ENCODE data around the gene TMEM271. TPM values are rescaled to one million over a fixed set of nuclear protein-coding genes. Genes with fewer than 3 reads are reported as not detected.

The TMEM271 gene
- polyA plus RNA-seq, 1 donor from 2014 or later = 16.0 TPM

GRCh38 chr4:579543-580175 lies 3.6 kb upstream of the TMEM271 start:
- H2AFZ ChIP-seq (ENCODE audit: low read depth, low read length) = no peak overlapping the region
- no peak for TF ChIP-seq EP300 (conservative IDR thresholded peaks at IDR 0.05; ENCODE audit: poor library complexity, severe bottlenecking)
- peaks cover 14% of the 10 kb centered on the region for H3K27me3 ChIP-seq (ENCODE audit: insufficient read depth, low read depth, low read length)
- H4K20me1 ChIP-seq (ENCODE audit: insufficient read depth) = no peaks in the 10 kb centered on the region
- H3K79me2 ChIP-seq (replicated peaks; ENCODE audit: insufficient read depth, low read length) = no peaks in the 10 kb centered on the region
- H3K27ac ChIP-seq (ENCODE audit: low read length) = no peak overlapping the region
- H3K4me2 ChIP-seq (ENCODE audit: low read length) = no peak overlapping the region
- no peak overlapping the region for H3K9ac ChIP-seq (ENCODE audit: low read length)
- H3F3A ChIP-seq (ENCODE audit: insufficient read depth, low read length, poor library complexity, severe bottlenecking) = peaks cover under 1% of the 10 kb centered on the region
- H3K36me3 ChIP-seq (ENCODE audit: insufficient read depth, low read length) = no peaks in the 10 kb centered on the region
- peak overlapping the region; percentile 89 for H3K4me3 ChIP-seq (ENCODE audit: low read length)
- H3K9me2 ChIP-seq (ENCODE audit: insufficient read depth, low read length) = no peaks in the 10 kb centered on the region
- peaks cover 9% of the 10 kb centered on the region for H3K9me3 ChIP-seq (ENCODE audit: low read length)

GRCh38 chr4:578451-579443 lies 2.7 kb upstream of the TMEM271 start:
- Histone ChIP-seq H3K4me3 (ENCODE audit: low read length) (peak overlapping the region; percentile 89), H3K9me3 (ENCODE audit: low read length) (peaks cover 9% of the 10 kb centered on the region), H3K27me3 (ENCODE audit: insufficient read depth, low read depth, low read length) (peaks cover 23% of the 10 kb centered on the region), H4K20me1 (ENCODE audit: insufficient read depth) (no peaks in the 10 kb centered on the region), H3K79me2 (replicated peaks; ENCODE audit: insufficient read depth, low read length) (no peaks in the 10 kb centered on the region), H3K27ac (ENCODE audit: low read length) (peak overlapping the region; percentile 87), H3K36me3 (ENCODE audit: insufficient read depth, low read length) (no peaks in the 10 kb centered on the region), H3K9me2 (ENCODE audit: insufficient read depth, low read length) (no peaks in the 10 kb centered on the region), H3F3A (ENCODE audit: insufficient read depth, low read length, poor library complexity, severe bottlenecking) (peaks cover 2% of the 10 kb centered on the region), H3K4me2 (ENCODE audit: low read length) (peak overlapping the region; percentile 83), H2AFZ (ENCODE audit: low read depth, low read length) (no peak overlapping the region), H3K9ac (ENCODE audit: low read length) (peak overlapping the region; percentile 78)
- TF ChIP-seq RAD21 (conservative IDR thresholded peaks at IDR 0.05) = no peak
- no peak for TF ChIP-seq TAF1 (IDR thresholded peaks at IDR 0.05; ENCODE audit: low read depth)
- no peak for TF ChIP-seq EZH2 (IDR thresholded peaks at IDR 0.05; ENCODE audit: borderline replicate concordance, insufficient read depth, low read length, poor library complexity, severe bottlenecking)
- TF ChIP-seq SMC3 (conservative IDR thresholded peaks at IDR 0.05; ENCODE audit: poor library complexity) = no peak
- TF ChIP-seq EP300 (conservative IDR thresholded peaks at IDR 0.05; ENCODE audit: poor library complexity, severe bottlenecking) = no peak
- TF ChIP-seq CTCF (IDR thresholded peaks at IDR 0.05; ENCODE audit: poor library complexity, severe bottlenecking) = no peak
- no peak for TF ChIP-seq MXI1 (conservative IDR thresholded peaks at IDR 0.05; ENCODE audit: poor library complexity, severe bottlenecking)
- no peak for TF ChIP-seq REST (IDR thresholded peaks at IDR 0.05; ENCODE audit: borderline replicate concordance)
- TF ChIP-seq POLR2AphosphoS5 (IDR thresholded peaks at IDR 0.05) = no peak

All from neural cell (in vitro differentiated cells).